SH-SY5Y (cell line): ENCODE measurements around the gene ZNF626.

Experiments used
- GATA2 ChIP-seq: IDR thresholded peaks from 2 replicates; pipeline ENCODE4 v1.6.1; 2011; ENCODE audit warnings: mild to moderate bottlenecking, low read depth, low read length
- GATA3 ChIP-seq: IDR thresholded peaks from 2 replicates; pipeline ENCODE4 v1.6.1; 2011; ENCODE audit warnings: low read depth, mild to moderate bottlenecking, low read length, moderate library complexity

ZNF626 gene

GRCh38 chr19:20661150-20661819 lies at the start of gene ZNF626:
Gene ZNF626 (minus strand): TSS chr19:20661571. CDS start chr19:20661446, 125 bp downstream.
- TF ChIP-seq GATA3 (no peak), GATA2 (no peak)

- TF ChIP-seq GATA2, result no peak
- TF ChIP-seq GATA3, result no peak
Measured at GRCh38 chr19:20669263-20669662, 7.9 kb upstream of the ZNF626 start.

GRCh38 chr19:20667281-20667680 lies 5.9 kb upstream of the ZNF626 start:
- TF ChIP-seq GATA2 (no peak), GATA3 (no peak)

- no peak for TF ChIP-seq GATA2
- TF ChIP-seq GATA3, result no peak
Measured at GRCh38 chr19:20664901-20665781, 3.8 kb upstream of the ZNF626 start.

GRCh38 chr19:20662421-20663105 lies 1.2 kb upstream of the ZNF626 start:
- TF ChIP-seq GATA2 (no peak), GATA3 (no peak)

GRCh38 chr19:20660473-20661140 lies 764 bp downstream of the ZNF626 start:
- TF ChIP-seq GATA3 (no peak), GATA2 (no peak)

- TF ChIP-seq GATA3 (no peak), GATA2 (no peak)
Measured at GRCh38 chr19:20640545-20640944, 20.8 kb downstream of the ZNF626 start.

GRCh38 chr19:20640023-20640422 lies 21.3 kb downstream of the ZNF626 start:
- TF ChIP-seq GATA2, result no peak
- TF ChIP-seq GATA3, result no peak

GRCh38 chr19:20616071-20616470 lies 45.3 kb downstream of the ZNF626 start:
- TF ChIP-seq GATA3, result no peak
- no peak for TF ChIP-seq GATA2

- TF ChIP-seq GATA3 (no peak), GATA2 (no peak)
Measured at GRCh38 chr19:20612711-20613316, 48.6 kb downstream of the ZNF626 start.

GRCh38 chr19:20611866-20612265 lies 49.5 kb downstream of the ZNF626 start:
- TF ChIP-seq GATA3 (no peak), GATA2 (no peak)

- no peak for TF ChIP-seq GATA2
- no peak for TF ChIP-seq GATA3
Measured at GRCh38 chr19:20607943-20608342, 53.4 kb downstream of the ZNF626 start.
